Nephron (organoid): ENCODE data around the gene CCDC12.

Source experiments
- H3K27ac Mint-ChIP-seq, 3 experiments: 2 replicates each; pipeline ENCODE4 v1.8.0; 2020; ENCODE audit warnings: mixed read lengths in 3 of 3, mild to moderate bottlenecking in 2 of 3, moderate library complexity in 1 of 3
- H3K27me3 Mint-ChIP-seq: 2 replicates; pipeline ENCODE4 v1.8.0; 2021; ENCODE audit warnings: low read depth, mild to moderate bottlenecking, moderate library complexity, mixed read lengths
- H3K36me3 Mint-ChIP-seq: 2 replicates; pipeline ENCODE4 v1.8.0; 2020; ENCODE audit warnings: low read depth, mixed read lengths
- H3K4me1 Mint-ChIP-seq: 2 replicates; pipeline ENCODE4 v1.8.0; 2020; ENCODE audit warnings: mixed read lengths
- H3K4me3 Mint-ChIP-seq, 3 experiments: 2 replicates each; pipeline ENCODE4 v1.8.0; 2020; ENCODE audit warnings: mild to moderate bottlenecking in 3 of 3, mixed read lengths in 3 of 3, moderate library complexity in 2 of 3
- H3K9me3 Mint-ChIP-seq: 2 replicates; pipeline ENCODE4 v1.8.0; 2020; ENCODE audit warnings: mixed read lengths
- TF ChIP-seq, protein P1 (sequence below), 3 experiments: fragments of 200-600 bp; sonication (generic); IDR thresholded peaks; one replicate each; pipeline ENCODE4 v1.5.0; 2021; ENCODE audit warnings: antibody characterized with exemption in 3 of 3; ENCODE audit not compliant: unreplicated experiment in 3 of 3

CCDC12 gene

DNA sequence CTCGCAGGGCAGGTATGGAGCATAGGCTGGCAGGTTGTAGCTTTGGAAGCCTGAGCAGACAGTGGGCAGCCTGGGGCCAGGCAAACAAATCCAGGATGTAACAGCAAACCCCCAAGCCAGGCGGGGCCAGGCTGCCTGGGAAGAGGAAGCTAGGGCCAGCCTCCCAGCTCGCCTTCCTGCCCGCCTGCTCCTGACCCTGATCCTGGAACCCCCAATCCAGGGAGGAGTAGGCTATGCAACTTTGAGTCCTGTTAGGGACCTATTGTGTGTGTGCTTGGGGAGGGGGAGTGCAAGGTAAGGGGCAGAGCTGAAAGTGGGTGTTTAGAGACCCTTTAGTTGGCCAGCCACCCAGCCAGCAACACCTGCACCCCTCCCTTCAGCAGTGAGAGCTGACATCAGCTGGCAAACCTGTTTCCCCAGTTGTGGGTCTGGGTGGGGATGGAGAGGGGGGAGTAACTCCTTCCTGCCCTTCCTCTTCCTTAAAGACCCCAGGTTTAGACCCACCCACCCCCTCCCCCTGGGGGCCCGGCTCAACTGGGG is 5.5 kb upstream of the CCDC12 start:
- peak overlapping the region; percentile 38 to 53 (median 41) for H3K27ac Mint-ChIP-seq
- H3K4me3 Mint-ChIP-seq, result peak overlapping the region; percentile 64 to 72 (median 68)
- peaks cover 4% of the 10 kb centered on the region for H3K27me3 Mint-ChIP-seq
- H3K4me1 Mint-ChIP-seq, result peaks cover 16% of the 10 kb centered on the region
- TF ChIP-seq, protein P1, sequence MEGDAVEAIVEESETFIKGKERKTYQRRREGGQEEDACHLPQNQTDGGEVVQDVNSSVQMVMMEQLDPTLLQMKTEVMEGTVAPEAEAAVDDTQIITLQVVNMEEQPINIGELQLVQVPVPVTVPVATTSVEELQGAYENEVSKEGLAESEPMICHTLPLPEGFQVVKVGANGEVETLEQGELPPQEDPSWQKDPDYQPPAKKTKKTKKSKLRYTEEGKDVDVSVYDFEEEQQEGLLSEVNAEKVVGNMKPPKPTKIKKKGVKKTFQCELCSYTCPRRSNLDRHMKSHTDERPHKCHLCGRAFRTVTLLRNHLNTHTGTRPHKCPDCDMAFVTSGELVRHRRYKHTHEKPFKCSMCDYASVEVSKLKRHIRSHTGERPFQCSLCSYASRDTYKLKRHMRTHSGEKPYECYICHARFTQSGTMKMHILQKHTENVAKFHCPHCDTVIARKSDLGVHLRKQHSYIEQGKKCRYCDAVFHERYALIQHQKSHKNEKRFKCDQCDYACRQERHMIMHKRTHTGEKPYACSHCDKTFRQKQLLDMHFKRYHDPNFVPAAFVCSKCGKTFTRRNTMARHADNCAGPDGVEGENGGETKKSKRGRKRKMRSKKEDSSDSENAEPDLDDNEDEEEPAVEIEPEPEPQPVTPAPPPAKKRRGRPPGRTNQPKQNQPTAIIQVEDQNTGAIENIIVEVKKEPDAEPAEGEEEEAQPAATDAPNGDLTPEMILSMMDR (IDR thresholded peaks at IDR 0.05; ENCODE audit: unreplicated experiment in 3 of 3), result no peak
- no peaks in the 10 kb centered on the region for H3K9me3 Mint-ChIP-seq
- no peaks in the 10 kb centered on the region for H3K36me3 Mint-ChIP-seq

DNA sequence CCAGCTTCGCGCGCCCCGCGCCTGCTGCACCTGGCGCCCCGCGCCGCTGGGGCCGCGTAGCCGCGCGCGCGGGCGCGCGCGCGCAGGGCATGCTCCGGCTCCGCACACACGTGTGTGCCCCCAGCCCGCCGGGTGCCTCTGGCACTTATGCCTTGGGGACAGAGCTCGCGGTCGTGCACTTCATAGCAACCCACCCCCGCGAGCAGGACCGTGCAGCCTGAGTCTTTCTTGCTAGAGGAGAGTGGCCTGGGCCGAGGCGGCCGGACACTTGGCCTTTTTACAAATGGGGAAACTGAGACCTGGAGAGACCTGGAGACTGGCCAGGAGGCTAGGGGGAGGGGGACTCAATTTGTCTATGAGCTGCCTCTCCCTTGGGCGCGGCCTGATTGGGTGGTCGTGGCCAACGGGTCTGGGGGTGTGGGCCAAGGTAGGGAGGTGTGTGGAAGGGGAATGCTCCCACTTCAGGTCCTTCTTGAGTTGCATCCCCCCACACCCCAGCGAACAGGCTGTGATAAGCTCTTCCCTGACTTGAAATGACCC is 3.5 kb upstream of the CCDC12 start:
- Mint-ChIP-seq H3K36me3 (no peaks in the 10 kb centered on the region), H3K9me3 (no peaks in the 10 kb centered on the region), H3K4me1 (peaks cover 16% of the 10 kb centered on the region), H3K4me3 (peak overlapping the region; percentile 72 to 79 (median 73)), H3K27ac (no peak overlapping the region), H3K27me3 (peaks cover 4% of the 10 kb centered on the region)
- TF ChIP-seq, protein P1 (IDR thresholded peaks at IDR 0.05; ENCODE audit: unreplicated experiment in 3 of 3), result no peak

- peaks cover 23% of the 10 kb centered on the region for H3K4me1 Mint-ChIP-seq
- peaks cover 4% of the 10 kb centered on the region for H3K27me3 Mint-ChIP-seq
- peak within 1 kb of the TSS; percentile 86 to 91 (median 89) for H3K4me3 Mint-ChIP-seq
- H3K36me3 Mint-ChIP-seq, result peaks cover 7% of the 10 kb centered on the region
- TF ChIP-seq, protein P1 (IDR thresholded peaks at IDR 0.05; ENCODE audit: unreplicated experiment in 3 of 3), result no peak
- no peaks in the 10 kb centered on the region for H3K9me3 Mint-ChIP-seq
- H3K27ac Mint-ChIP-seq, result peak within 1 kb of the TSS; percentile 80 to 93 (median 92)
Measured at GRCh38 chr3:46978985-46979944, 2.7 kb upstream of the CCDC12 start, which contains the start of gene NBEAL2. NBEAL2 (plus strand) TSS chr3:46979666; CDS start chr3:46979862, 196 bp downstream.

GRCh38 chr3:46978381-46978780 is 1.8 kb upstream of the CCDC12 start:
- Mint-ChIP-seq H3K4me1 (peaks cover 28% of the 10 kb centered on the region), H3K9me3 (no peaks in the 10 kb centered on the region), H3K4me3 (peak overlapping the region; percentile 96 to 99 (median 97)), H3K27me3 (peaks cover 4% of the 10 kb centered on the region), H3K27ac (peak overlapping the region; percentile 95 to 100 (median 99)), H3K36me3 (peaks cover 8% of the 10 kb centered on the region)
- TF ChIP-seq, protein P1 (IDR thresholded peaks at IDR 0.05; ENCODE audit: unreplicated experiment in 3 of 3), result no peak

- peak overlapping the region; percentile 95 to 100 (median 99) for H3K27ac Mint-ChIP-seq
- peaks cover 28% of the 10 kb centered on the region for H3K4me1 Mint-ChIP-seq
- peaks cover 8% of the 10 kb centered on the region for H3K36me3 Mint-ChIP-seq
- H3K9me3 Mint-ChIP-seq, result no peaks in the 10 kb centered on the region
- H3K4me3 Mint-ChIP-seq, result peak overlapping the region; percentile 96 to 99 (median 97)
- H3K27me3 Mint-ChIP-seq, result peaks cover 4% of the 10 kb centered on the region
- TF ChIP-seq, protein P1 (IDR thresholded peaks at IDR 0.05; ENCODE audit: unreplicated experiment in 3 of 3), result no peak
Measured at GRCh38 chr3:46977811-46978195, 1.3 kb upstream of the CCDC12 start.
